ENCODE results near the gene SPINK2. TPM values are rescaled to one million over a fixed set of nuclear protein-coding genes. Genes with fewer than 3 reads are reported as not detected.
A peak's percentile ranks its signal among the peaks of the same experiment; 100 is the strongest.

The SPINK2 gene
- total RNA-seq, 1 donor from 2014 or later: not detected

DNA sequence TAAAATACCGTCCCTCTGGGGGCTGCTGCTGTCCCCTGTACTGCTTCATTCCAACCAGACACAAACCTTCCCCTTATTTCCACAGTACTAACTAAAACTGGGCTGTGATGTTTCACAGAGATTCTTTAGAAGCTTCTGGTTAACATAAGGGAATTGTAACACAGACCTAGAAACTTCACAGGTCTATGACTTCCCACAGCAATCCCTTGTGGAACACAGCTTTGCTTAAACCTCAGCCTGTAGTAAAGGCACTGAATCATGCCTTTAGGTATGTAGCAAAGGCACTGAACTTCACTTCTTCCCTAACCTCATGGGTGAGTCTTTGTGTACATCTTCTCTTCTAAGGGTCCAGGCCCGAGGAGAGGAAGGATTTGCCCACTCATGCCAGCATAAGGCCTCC lies 49.4 kb downstream of the SPINK2 start:
- H3K36me3 Mint-ChIP-seq (ENCODE audit: low read depth, unreplicated experiment): no peaks in the 10 kb centered on the region
- no peak for FAIRE-seq

DNA sequence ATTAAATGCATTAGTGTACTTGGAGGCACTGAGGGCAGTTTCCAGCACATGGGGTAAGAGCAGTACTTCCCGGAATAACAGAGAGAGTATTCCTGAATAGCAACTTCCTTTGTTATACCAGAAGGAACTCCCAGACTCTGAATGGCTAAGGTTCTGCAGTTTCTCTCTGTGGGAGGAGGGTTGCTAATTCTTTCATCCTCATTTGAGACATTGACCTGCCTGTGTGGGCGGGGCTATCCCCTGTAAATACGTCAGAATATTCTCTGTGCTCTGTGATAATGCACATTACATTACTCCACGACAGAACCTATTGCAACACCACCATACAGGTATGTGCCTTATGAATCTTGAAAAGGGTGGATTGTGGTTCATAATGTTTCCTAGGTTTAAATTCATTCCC lies 52.7 kb downstream of the SPINK2 start:
- no peak for FAIRE-seq
- no peak overlapping the region for H3K4me2 ChIP-seq (ENCODE audit: low read length)

More for the DNA sequence above, 49.4 kb downstream of the SPINK2 start:
- no peak overlapping the region for H3K27ac ChIP-seq (ENCODE audit: low read depth, low read length)
- no peaks in the 10 kb centered on the region for H3K27me3 ChIP-seq (ENCODE audit: insufficient read depth, low read length)
- no peaks in the 10 kb centered on the region for H3K79me2 ChIP-seq (ENCODE audit: insufficient read depth, low read length)
- H3K4me1 ChIP-seq (ENCODE audit: insufficient read depth, low read length): no peaks in the 10 kb centered on the region
- no peak overlapping the region for H2AFZ ChIP-seq (ENCODE audit: low read depth, low read length)
- H3K4me2 ChIP-seq (ENCODE audit: low read length): no peak overlapping the region
- H3K27ac Mint-ChIP-seq (ENCODE audit: unreplicated experiment): peak overlapping the region; percentile 76
- peak; percentile 41 for DNase-seq (ENCODE audit: low read depth)
- TF ChIP-seq, protein P1, sequence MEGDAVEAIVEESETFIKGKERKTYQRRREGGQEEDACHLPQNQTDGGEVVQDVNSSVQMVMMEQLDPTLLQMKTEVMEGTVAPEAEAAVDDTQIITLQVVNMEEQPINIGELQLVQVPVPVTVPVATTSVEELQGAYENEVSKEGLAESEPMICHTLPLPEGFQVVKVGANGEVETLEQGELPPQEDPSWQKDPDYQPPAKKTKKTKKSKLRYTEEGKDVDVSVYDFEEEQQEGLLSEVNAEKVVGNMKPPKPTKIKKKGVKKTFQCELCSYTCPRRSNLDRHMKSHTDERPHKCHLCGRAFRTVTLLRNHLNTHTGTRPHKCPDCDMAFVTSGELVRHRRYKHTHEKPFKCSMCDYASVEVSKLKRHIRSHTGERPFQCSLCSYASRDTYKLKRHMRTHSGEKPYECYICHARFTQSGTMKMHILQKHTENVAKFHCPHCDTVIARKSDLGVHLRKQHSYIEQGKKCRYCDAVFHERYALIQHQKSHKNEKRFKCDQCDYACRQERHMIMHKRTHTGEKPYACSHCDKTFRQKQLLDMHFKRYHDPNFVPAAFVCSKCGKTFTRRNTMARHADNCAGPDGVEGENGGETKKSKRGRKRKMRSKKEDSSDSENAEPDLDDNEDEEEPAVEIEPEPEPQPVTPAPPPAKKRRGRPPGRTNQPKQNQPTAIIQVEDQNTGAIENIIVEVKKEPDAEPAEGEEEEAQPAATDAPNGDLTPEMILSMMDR (IDR thresholded peaks at IDR 0.05; ENCODE audit: insufficient read depth, low read depth, low read length): no peak
- H3K4me3 ChIP-seq (ENCODE audit: insufficient read depth, low read depth, low read length): no peak overlapping the region
- no peaks in the 10 kb centered on the region for H3K9me3 ChIP-seq (ENCODE audit: insufficient read depth, low read depth, low read length)
- no peaks in the 10 kb centered on the region for H3K9me3 Mint-ChIP-seq (ENCODE audit: unreplicated experiment)
- H3K27me3 Mint-ChIP-seq (ENCODE audit: low read depth, unreplicated experiment): no peaks in the 10 kb centered on the region
- H3K4me3 Mint-ChIP-seq (ENCODE audit: unreplicated experiment): no peak overlapping the region
- H3K9ac ChIP-seq (ENCODE audit: low read length): no peak overlapping the region
- H4K20me1 ChIP-seq (ENCODE audit: insufficient read depth, low read length): no peaks in the 10 kb centered on the region
- no peaks in the 10 kb centered on the region for H3K36me3 ChIP-seq (ENCODE audit: insufficient read depth, low read length)
- peaks cover 6% of the 10 kb centered on the region for H3K4me1 Mint-ChIP-seq (ENCODE audit: low read depth, unreplicated experiment)

GRCh38 chr4:56768316-56768715 lies 53.2 kb downstream of the SPINK2 start:
- Mint-ChIP-seq H3K27ac (ENCODE audit: unreplicated experiment) (no peak overlapping the region), H3K27me3 (ENCODE audit: low read depth, unreplicated experiment) (no peaks in the 10 kb centered on the region), H3K4me3 (ENCODE audit: unreplicated experiment) (no peak overlapping the region), H3K36me3 (ENCODE audit: low read depth, unreplicated experiment) (no peaks in the 10 kb centered on the region), H3K9me3 (ENCODE audit: unreplicated experiment) (no peaks in the 10 kb centered on the region), H3K4me1 (ENCODE audit: low read depth, unreplicated experiment) (peaks cover 6% of the 10 kb centered on the region)
- H3K36me3 ChIP-seq (ENCODE audit: insufficient read depth, low read length): no peaks in the 10 kb centered on the region
- DNase-seq (ENCODE audit: low read depth) (no peak), FAIRE-seq (no peak)
- H3K27ac ChIP-seq (ENCODE audit: low read depth, low read length): no peak overlapping the region
- no peaks in the 10 kb centered on the region for H3K79me2 ChIP-seq (ENCODE audit: insufficient read depth, low read length)
- no peak overlapping the region for H3K4me3 ChIP-seq (ENCODE audit: insufficient read depth, low read depth, low read length)
- no peaks in the 10 kb centered on the region for H4K20me1 ChIP-seq (ENCODE audit: insufficient read depth, low read length)
- H3K27me3 ChIP-seq (ENCODE audit: insufficient read depth, low read length): no peaks in the 10 kb centered on the region
- H3K9ac ChIP-seq (ENCODE audit: low read length): no peak overlapping the region
- no peak overlapping the region for H2AFZ ChIP-seq (ENCODE audit: low read depth, low read length)
- TF ChIP-seq, protein P1 (IDR thresholded peaks at IDR 0.05; ENCODE audit: insufficient read depth, low read depth, low read length): no peak
- TF ChIP-seq EZH2 (IDR thresholded peaks at IDR 0.05; ENCODE audit: insufficient read depth, low read length): no peak
- no peaks in the 10 kb centered on the region for H3K4me1 ChIP-seq (ENCODE audit: insufficient read depth, low read length)
- no peaks in the 10 kb centered on the region for H3K9me3 ChIP-seq (ENCODE audit: insufficient read depth, low read depth, low read length)
- no peak overlapping the region for H3K4me2 ChIP-seq (ENCODE audit: low read length)

More for the DNA sequence above, 52.7 kb downstream of the SPINK2 start:
- Mint-ChIP-seq H3K27ac (ENCODE audit: unreplicated experiment) (no peak overlapping the region), H3K27me3 (ENCODE audit: low read depth, unreplicated experiment) (no peaks in the 10 kb centered on the region), H3K4me1 (ENCODE audit: low read depth, unreplicated experiment) (peaks cover 6% of the 10 kb centered on the region), H3K36me3 (ENCODE audit: low read depth, unreplicated experiment) (no peaks in the 10 kb centered on the region), H3K4me3 (ENCODE audit: unreplicated experiment) (no peak overlapping the region), H3K9me3 (ENCODE audit: unreplicated experiment) (no peaks in the 10 kb centered on the region)
- TF ChIP-seq EZH2 (IDR thresholded peaks at IDR 0.05; ENCODE audit: insufficient read depth, low read length): no peak
- TF ChIP-seq, protein P1 (IDR thresholded peaks at IDR 0.05; ENCODE audit: insufficient read depth, low read depth, low read length): no peak
- Histone ChIP-seq H3K27ac (ENCODE audit: low read depth, low read length) (no peak overlapping the region), H3K4me1 (ENCODE audit: insufficient read depth, low read length) (no peaks in the 10 kb centered on the region), H3K79me2 (ENCODE audit: insufficient read depth, low read length) (no peaks in the 10 kb centered on the region), H4K20me1 (ENCODE audit: insufficient read depth, low read length) (no peaks in the 10 kb centered on the region), H3K36me3 (ENCODE audit: insufficient read depth, low read length) (no peaks in the 10 kb centered on the region), H2AFZ (ENCODE audit: low read depth, low read length) (no peak overlapping the region), H3K9me3 (ENCODE audit: insufficient read depth, low read depth, low read length) (no peaks in the 10 kb centered on the region), H3K9ac (ENCODE audit: low read length) (no peak overlapping the region), H3K4me3 (ENCODE audit: insufficient read depth, low read depth, low read length) (no peak overlapping the region), H3K27me3 (ENCODE audit: insufficient read depth, low read length) (no peaks in the 10 kb centered on the region)
- no peak for DNase-seq (ENCODE audit: low read depth)
